Tongue (tissue), 2 donors: ENCODE measurements around the gene VIPR2. TPM values are rescaled to one million over a fixed set of nuclear protein-coding genes. Genes with fewer than 3 reads are reported as not detected.
"Not testable (repeated sequence)": the region's sequence is repeated elsewhere in the genome, so short reads cannot be mapped to it uniquely, and the experiment has no call there.

Experiments used
- DNase-seq: peaks from one replicate; pipeline ENCODE4 v3.0.0-alpha.2; 2015
- total RNA-seq: library from RNA; depleted of rRNA; stranded (reverse); fragments of >200 nt; gene quantifications from one replicate; pipeline ENCODE4 v1.2.3, GENCODE V29; 2014

The VIPR2 gene
- total RNA-seq, 1 donor from 2014 or later = 9.6 TPM

GRCh38 chr7:159104188-159104920, 40.3 kb downstream of the VIPR2 start:
- DNase-seq = no peak

GRCh38 chr7:159103382-159104187, 41.1 kb downstream of the VIPR2 start:
- DNase-seq = no peak

- no peak for DNase-seq
These were observed 41.8 kb downstream of the VIPR2 start for GRCh38 chr7:159102681-159103381.

- DNase-seq = not testable (repeated sequence)
These were observed 43.0 kb downstream of the VIPR2 start for GRCh38 chr7:159101661-159102091.

- not testable (repeated sequence) for DNase-seq
These were observed 43.6 kb downstream of the VIPR2 start for GRCh38 chr7:159101083-159101395.

GRCh38 chr7:159100281-159101082, 44.2 kb downstream of the VIPR2 start:
- not testable (repeated sequence) for DNase-seq

GRCh38 chr7:159099711-159100231, 44.9 kb downstream of the VIPR2 start:
- DNase-seq = no peak

GRCh38 chr7:159098811-159099655, 45.6 kb downstream of the VIPR2 start:
- peak; percentile 47 for DNase-seq

GRCh38 chr7:159098424-159098786, 46.3 kb downstream of the VIPR2 start:
- no peak for DNase-seq

- peak; percentile 52 for DNase-seq
These were observed 46.8 kb downstream of the VIPR2 start for GRCh38 chr7:159097661-159098423.

GRCh38 chr7:159096736-159097581, 47.7 kb downstream of the VIPR2 start:
- peak; percentile 82 for DNase-seq

- DNase-seq = no peak
These were observed 48.7 kb downstream of the VIPR2 start for GRCh38 chr7:159095979-159096411.

GRCh38 chr7:159094919-159095915, 49.5 kb downstream of the VIPR2 start:
- no peak for DNase-seq

- no peak for DNase-seq
These were observed 50.5 kb downstream of the VIPR2 start for GRCh38 chr7:159094023-159094740.

- DNase-seq = no peak
These were observed 51.2 kb downstream of the VIPR2 start for GRCh38 chr7:159093351-159093971.

- no peak for DNase-seq
These were observed 52.0 kb downstream of the VIPR2 start for GRCh38 chr7:159092701-159093121.
